HEK293 (cell line): Measurements from ENCODE around the gene XIRP2.

Experiments used
- CTCF ChIA-PET: fragments of 350-600 bp; formaldehyde crosslinking; extraction: SDS; loops from one replicate; lab custom pipeline; 2021; ENCODE audit warnings: antibody characterized with exemption; lab: Yijun Ruan, JAX
- POLR2A ChIA-PET: fragments of 300-600 bp; formaldehyde crosslinking; extraction: SDS; loops from one replicate; lab custom pipeline; 2020; ENCODE audit warnings: antibody characterized with exemption, inconsistent platforms; lab: Yijun Ruan, JAX
- H3K27ac ChIP-seq: fragments of 200-500 bp; sonication (Bioruptor generic); 2 replicates; pipeline ENCODE4 v1.5.1; 2014; ENCODE audit warnings: low read depth, low read length, control low read depth, inconsistent platforms; ENCODE audit errors: extremely low read depth
- H3K36me3 ChIP-seq, 2 experiments: fragments of 200-500 bp in 1 of 2; sonication (Bioruptor generic) in 1 of 2; 1 replicate in 1 of 2; 2 replicates in 1 of 2; pipeline ENCODE4 v1.5.1; 2014 to 2017; ENCODE audit warnings: inconsistent platforms in 2 of 2, low read length in 2 of 2; ENCODE audit not compliant: control insufficient read depth in 2 of 2, insufficient read depth in 1 of 2
- H3K4me1 ChIP-seq: fragments of 200-500 bp; sonication (Bioruptor generic); 2 replicates; pipeline ENCODE4 v1.5.1; 2014; ENCODE audit warnings: mild to moderate bottlenecking, low read length, inconsistent platforms; ENCODE audit not compliant: control insufficient read depth, insufficient read depth
- H3K4me3 ChIP-seq: 2 replicates; pipeline ENCODE4 v1.5.1; 2011; ENCODE audit warnings: low read depth, mild to moderate bottlenecking, control low read depth, low read length, moderate library complexity
- H3K9me3 ChIP-seq: fragments of 200-500 bp; sonication (Bioruptor generic); 2 replicates; pipeline ENCODE4 v1.5.1; 2014; ENCODE audit warnings: low read depth, low read length, inconsistent platforms; ENCODE audit not compliant: control insufficient read depth, insufficient read depth
- BCL11A ChIP-seq: fragments of 450-650 bp; formaldehyde crosslinking; IDR thresholded peaks from 2 replicates; pipeline ENCODE4 v1.5.1; 2016; ENCODE audit warnings: low read depth, missing biosample characterization, missing genetic modification characterization
- EGR2 ChIP-seq: fragments of 450-650 bp; formaldehyde crosslinking; IDR thresholded peaks from 2 replicates; pipeline ENCODE4 v1.5.1; 2016; ENCODE audit warnings: low read depth, missing biosample characterization, missing genetic modification characterization
- ZBTB1 ChIP-seq: fragments of 450-650 bp; formaldehyde crosslinking; IDR thresholded peaks from 2 replicates; pipeline ENCODE4 v1.5.1; 2016; ENCODE audit warnings: missing biosample characterization, missing genetic modification characterization
- ZBTB8A ChIP-seq: fragments of 450-650 bp; formaldehyde crosslinking; IDR thresholded peaks from 2 replicates; pipeline ENCODE4 v1.5.1; 2016; ENCODE audit warnings: missing biosample characterization, missing genetic modification characterization
- ZNF174 ChIP-seq: fragments of 450-650 bp; formaldehyde crosslinking; IDR thresholded peaks from 2 replicates; pipeline ENCODE4 v1.5.0; 2017; ENCODE audit warnings: missing biosample characterization, mild to moderate bottlenecking, missing genetic modification characterization
- ZNF19 ChIP-seq: fragments of 450-650 bp; formaldehyde crosslinking; IDR thresholded peaks from 2 replicates; pipeline ENCODE4; 2016; ENCODE audit warnings: missing biosample characterization, missing genetic modification characterization, low read depth
- ZNF223 ChIP-seq: fragments of 450-650 bp; formaldehyde crosslinking; IDR thresholded peaks from 2 replicates; pipeline ENCODE4 v1.5.1; 2016; ENCODE audit warnings: missing biosample characterization, missing genetic modification characterization
- ZNF292 ChIP-seq: fragments of 450-650 bp; formaldehyde crosslinking; IDR thresholded peaks from 2 replicates; pipeline ENCODE4 v1.5.1; 2016; ENCODE audit warnings: low read depth, missing biosample characterization, missing genetic modification characterization, borderline replicate concordance
- ZNF426 ChIP-seq: fragments of 450-650 bp; formaldehyde crosslinking; IDR thresholded peaks from 2 replicates; pipeline ENCODE4 v1.5.1; 2017; ENCODE audit warnings: missing biosample characterization, missing genetic modification characterization, mild to moderate bottlenecking, inconsistent platforms, moderate library complexity
- ZNF510 ChIP-seq: fragments of 450-650 bp; formaldehyde crosslinking; IDR thresholded peaks from 2 replicates; pipeline ENCODE4 v1.5.1; 2018; ENCODE audit warnings: mild to moderate bottlenecking, missing genetic modification characterization, missing biosample characterization; ENCODE audit not compliant: insufficient replicate concordance
- ZNF549 ChIP-seq: fragments of 450-650 bp; IDR thresholded peaks from 2 replicates; pipeline ENCODE4 v1.5.1; 2018; ENCODE audit warnings: missing biosample characterization, missing genetic modification characterization, mild to moderate bottlenecking, inconsistent platforms, moderate library complexity
- ZNF623 ChIP-seq: fragments of 450-650 bp; formaldehyde crosslinking; IDR thresholded peaks from 2 replicates; pipeline ENCODE4 v1.5.1; 2016; ENCODE audit warnings: missing biosample characterization, missing genetic modification characterization
- ZNF837 ChIP-seq: fragments of 450-650 bp; formaldehyde crosslinking; IDR thresholded peaks from 2 replicates; pipeline ENCODE4 v1.5.1; 2016; ENCODE audit warnings: missing biosample characterization, missing genetic modification characterization
- TF ChIP-seq, protein P1 (sequence below): fragments of 450-650 bp; formaldehyde crosslinking; IDR thresholded peaks from 2 replicates; pipeline ENCODE4 v1.5.0; 2017; ENCODE audit warnings: missing biosample characterization, missing genetic modification characterization, borderline replicate concordance
- TF ChIP-seq, protein P2 (sequence below): fragments of 450-650 bp; formaldehyde crosslinking; IDR thresholded peaks from 2 replicates; pipeline ENCODE4 v1.5.1; 2016; ENCODE audit warnings: missing biosample characterization, missing genetic modification characterization, borderline replicate concordance
- TF ChIP-seq, protein P3 (sequence below): fragments of 450-650 bp; formaldehyde crosslinking; IDR thresholded peaks from 2 replicates; pipeline ENCODE4 v1.5.1; 2016; ENCODE audit warnings: missing biosample characterization, missing genetic modification characterization
- TF ChIP-seq, protein P4 (sequence below): fragments of 450-650 bp; formaldehyde crosslinking; IDR thresholded peaks from 2 replicates; pipeline ENCODE4; 2016; ENCODE audit warnings: missing biosample characterization, missing genetic modification characterization

Gene XIRP2

DNA sequence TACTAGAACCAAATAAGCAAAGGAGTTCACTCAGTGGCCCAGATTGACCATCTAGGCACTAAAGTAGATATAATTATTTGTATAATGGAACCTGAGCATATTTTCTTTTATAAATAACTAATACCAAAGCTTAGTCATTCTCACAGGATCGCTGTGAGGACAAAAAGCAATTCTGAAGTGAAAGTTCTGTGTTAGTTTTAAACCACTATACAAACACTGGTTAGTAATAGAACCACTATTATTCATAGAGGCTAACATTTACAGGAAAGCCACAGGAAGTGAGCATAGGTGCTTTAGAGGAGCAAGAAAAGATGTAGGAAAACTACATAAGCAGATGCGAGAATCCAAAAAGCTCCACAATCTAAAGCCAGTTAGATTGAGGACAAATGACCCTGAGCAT is 364.7 kb downstream of the XIRP2 start:
- POLR2A ChIA-PET = no interaction called here
- CTCF ChIA-PET = interaction anchor here (1.0 kb wide), 1 partner anchor 8 kb away, joined by 3 read pairs; no protein-coding TSS in a partner anchor
- Histone ChIP-seq H3K4me1 (no peaks in the 10 kb centered on the region), H3K36me3 (no peaks in the 10 kb centered on the region), H3K4me3 (no peak overlapping the region), H3K27ac (no peak overlapping the region), H3K9me3 (no peaks in the 10 kb centered on the region)
- TF ChIP-seq EGR2 = no peak
- TF ChIP-seq ZNF510 (tag by site-specific recombination) = no peak
- no peak for TF ChIP-seq ZNF223
- no peak for TF ChIP-seq ZNF426 (tag by site-specific recombination)

DNA sequence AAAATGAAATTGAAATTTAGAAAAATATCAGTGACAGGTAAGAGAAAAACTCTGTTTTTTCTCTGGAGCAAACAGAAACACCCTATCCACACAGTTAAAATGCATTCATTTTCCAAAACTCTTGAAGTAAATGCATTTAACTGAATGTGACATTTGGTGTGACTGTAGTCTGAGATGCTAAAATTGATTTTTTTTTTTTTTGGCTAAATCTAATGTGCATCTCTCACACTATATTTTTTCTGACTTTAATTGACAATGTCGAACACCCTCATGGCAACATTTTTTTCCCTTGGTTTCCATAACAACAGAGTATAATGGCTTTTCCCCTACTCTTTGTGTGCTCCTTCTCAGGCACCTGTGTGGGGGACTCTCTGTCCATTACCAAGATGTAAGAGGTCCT is 366.4 kb downstream of the XIRP2 start:
- ChIA-PET CTCF (no interaction called here), POLR2A (no interaction called here)
- Histone ChIP-seq H3K4me1 (no peaks in the 10 kb centered on the region), H3K27ac (no peak overlapping the region), H3K9me3 (no peaks in the 10 kb centered on the region), H3K4me3 (no peak overlapping the region), H3K36me3 (no peaks in the 10 kb centered on the region)
- TF ChIP-seq, protein P1, sequence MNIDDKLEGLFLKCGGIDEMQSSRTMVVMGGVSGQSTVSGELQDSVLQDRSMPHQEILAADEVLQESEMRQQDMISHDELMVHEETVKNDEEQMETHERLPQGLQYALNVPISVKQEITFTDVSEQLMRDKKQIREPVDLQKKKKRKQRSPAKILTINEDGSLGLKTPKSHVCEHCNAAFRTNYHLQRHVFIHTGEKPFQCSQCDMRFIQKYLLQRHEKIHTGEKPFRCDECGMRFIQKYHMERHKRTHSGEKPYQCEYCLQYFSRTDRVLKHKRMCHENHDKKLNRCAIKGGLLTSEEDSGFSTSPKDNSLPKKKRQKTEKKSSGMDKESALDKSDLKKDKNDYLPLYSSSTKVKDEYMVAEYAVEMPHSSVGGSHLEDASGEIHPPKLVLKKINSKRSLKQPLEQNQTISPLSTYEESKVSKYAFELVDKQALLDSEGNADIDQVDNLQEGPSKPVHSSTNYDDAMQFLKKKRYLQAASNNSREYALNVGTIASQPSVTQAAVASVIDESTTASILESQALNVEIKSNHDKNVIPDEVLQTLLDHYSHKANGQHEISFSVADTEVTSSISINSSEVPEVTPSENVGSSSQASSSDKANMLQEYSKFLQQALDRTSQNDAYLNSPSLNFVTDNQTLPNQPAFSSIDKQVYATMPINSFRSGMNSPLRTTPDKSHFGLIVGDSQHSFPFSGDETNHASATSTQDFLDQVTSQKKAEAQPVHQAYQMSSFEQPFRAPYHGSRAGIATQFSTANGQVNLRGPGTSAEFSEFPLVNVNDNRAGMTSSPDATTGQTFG (tag by site-specific recombination) = no peak
- no peak for TF ChIP-seq ZNF174 (tag by site-specific recombination)
- TF ChIP-seq, protein P2, sequence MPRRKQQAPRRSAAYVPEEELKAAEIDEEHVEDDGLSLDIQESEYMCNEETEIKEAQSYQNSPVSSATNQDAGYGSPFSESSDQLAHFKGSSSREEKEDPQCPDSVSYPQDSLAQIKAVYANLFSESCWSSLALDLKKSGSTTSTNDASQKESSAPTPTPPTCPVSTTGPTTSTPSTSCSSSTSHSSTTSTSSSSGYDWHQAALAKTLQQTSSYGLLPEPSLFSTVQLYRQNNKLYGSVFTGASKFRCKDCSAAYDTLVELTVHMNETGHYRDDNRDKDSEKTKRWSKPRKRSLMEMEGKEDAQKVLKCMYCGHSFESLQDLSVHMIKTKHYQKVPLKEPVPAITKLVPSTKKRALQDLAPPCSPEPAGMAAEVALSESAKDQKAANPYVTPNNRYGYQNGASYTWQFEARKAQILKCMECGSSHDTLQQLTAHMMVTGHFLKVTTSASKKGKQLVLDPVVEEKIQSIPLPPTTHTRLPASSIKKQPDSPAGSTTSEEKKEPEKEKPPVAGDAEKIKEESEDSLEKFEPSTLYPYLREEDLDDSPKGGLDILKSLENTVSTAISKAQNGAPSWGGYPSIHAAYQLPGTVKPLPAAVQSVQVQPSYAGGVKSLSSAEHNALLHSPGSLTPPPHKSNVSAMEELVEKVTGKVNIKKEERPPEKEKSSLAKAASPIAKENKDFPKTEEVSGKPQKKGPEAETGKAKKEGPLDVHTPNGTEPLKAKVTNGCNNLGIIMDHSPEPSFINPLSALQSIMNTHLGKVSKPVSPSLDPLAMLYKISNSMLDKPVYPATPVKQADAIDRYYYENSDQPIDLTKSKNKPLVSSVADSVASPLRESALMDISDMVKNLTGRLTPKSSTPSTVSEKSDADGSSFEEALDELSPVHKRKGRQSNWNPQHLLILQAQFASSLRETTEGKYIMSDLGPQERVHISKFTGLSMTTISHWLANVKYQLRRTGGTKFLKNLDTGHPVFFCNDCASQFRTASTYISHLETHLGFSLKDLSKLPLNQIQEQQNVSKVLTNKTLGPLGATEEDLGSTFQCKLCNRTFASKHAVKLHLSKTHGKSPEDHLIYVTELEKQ (tag by site-specific recombination) = no peak
- TF ChIP-seq, protein P3, sequence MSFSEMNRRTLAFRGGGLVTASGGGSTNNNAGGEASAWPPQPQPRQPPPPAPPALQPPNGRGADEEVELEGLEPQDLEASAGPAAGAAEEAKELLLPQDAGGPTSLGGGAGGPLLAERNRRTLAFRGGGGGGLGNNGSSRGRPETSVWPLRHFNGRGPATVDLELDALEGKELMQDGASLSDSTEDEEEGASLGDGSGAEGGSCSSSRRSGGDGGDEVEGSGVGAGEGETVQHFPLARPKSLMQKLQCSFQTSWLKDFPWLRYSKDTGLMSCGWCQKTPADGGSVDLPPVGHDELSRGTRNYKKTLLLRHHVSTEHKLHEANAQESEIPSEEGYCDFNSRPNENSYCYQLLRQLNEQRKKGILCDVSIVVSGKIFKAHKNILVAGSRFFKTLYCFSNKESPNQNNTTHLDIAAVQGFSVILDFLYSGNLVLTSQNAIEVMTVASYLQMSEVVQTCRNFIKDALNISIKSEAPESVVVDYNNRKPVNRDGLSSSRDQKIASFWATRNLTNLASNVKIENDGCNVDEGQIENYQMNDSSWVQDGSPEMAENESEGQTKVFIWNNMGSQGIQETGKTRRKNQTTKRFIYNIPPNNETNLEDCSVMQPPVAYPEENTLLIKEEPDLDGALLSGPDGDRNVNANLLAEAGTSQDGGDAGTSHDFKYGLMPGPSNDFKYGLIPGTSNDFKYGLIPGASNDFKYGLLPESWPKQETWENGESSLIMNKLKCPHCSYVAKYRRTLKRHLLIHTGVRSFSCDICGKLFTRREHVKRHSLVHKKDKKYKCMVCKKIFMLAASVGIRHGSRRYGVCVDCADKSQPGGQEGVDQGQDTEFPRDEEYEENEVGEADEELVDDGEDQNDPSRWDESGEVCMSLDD (tag by site-specific recombination) = no peak
- no peak for TF ChIP-seq ZNF19 (tag by site-specific recombination)
- TF ChIP-seq, protein P4, sequence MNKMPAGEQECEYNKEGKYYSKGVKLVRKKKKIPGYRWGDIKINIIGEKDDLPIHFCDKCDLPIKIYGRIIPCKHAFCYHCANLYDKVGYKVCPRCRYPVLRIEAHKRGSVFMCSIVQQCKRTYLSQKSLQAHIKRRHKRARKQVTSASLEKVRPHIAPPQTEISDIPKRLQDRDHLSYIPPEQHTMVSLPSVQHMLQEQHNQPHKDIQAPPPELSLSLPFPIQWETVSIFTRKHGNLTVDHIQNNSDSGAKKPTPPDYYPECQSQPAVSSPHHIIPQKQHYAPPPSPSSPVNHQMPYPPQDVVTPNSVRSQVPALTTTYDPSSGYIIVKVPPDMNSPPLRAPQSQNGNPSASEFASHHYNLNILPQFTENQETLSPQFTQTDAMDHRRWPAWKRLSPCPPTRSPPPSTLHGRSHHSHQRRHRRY (tag by site-specific recombination) = no peak

DNA sequence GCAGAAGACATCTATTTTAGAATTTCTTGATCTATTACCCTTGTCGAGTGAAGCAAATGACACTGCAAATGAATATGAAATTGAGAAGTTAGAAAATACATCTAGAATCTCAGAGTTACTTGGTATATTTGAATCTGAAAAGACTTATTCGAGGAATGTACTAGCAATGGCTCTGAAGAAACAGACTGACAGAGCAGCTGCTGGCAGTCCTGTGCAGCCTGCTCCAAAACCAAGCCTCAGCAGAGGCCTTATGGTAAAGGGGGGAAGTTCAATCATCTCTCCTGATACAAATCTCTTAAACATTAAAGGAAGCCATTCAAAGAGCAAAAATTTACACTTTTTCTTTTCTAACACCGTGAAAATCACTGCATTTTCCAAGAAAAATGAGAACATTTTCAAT is 370.4 kb downstream of the XIRP2 start:
- H3K36me3 ChIP-seq = no peaks in the 10 kb centered on the region
- no peaks in the 10 kb centered on the region for H3K9me3 ChIP-seq
- H3K4me3 ChIP-seq = no peak overlapping the region
- no peaks in the 10 kb centered on the region for H3K4me1 ChIP-seq
- no peak for TF ChIP-seq ZBTB1 (tag by site-specific recombination)
- TF ChIP-seq ZBTB8A (tag by site-specific recombination) = no peak
- no peak for TF ChIP-seq BCL11A (tag by site-specific recombination)
- no peak for TF ChIP-seq ZNF623
- TF ChIP-seq ZNF837 (tag by site-specific recombination) = no peak
- no peak for TF ChIP-seq ZNF549 (tag by site-specific recombination)
- TF ChIP-seq ZNF292 = no peak
- CTCF ChIA-PET = no interaction called here
- POLR2A ChIA-PET = no interaction called here
- no peak overlapping the region for H3K27ac ChIP-seq
